ENCODE measurements around the gene TPK1. TPM values are rescaled to one million over a fixed set of nuclear protein-coding genes. Genes with fewer than 3 reads are reported as not detected.

TPK1 gene
- total RNA-seq, 1 donor from 2014 or later, result 2.2 TPM

GRCh38 chr7:144819566-144819965, 16.3 kb downstream of the TPK1 start:
- H3K4me1 Mint-ChIP-seq (ENCODE audit: low read depth), result peaks cover 2% of the 10 kb centered on the region

GRCh38 chr7:144818511-144818910, 17.3 kb downstream of the TPK1 start:
- H3K4me1 Mint-ChIP-seq (ENCODE audit: low read depth), result peaks cover 2% of the 10 kb centered on the region
- no peaks in the 10 kb centered on the region for H3K9me3 Mint-ChIP-seq (ENCODE audit: low read depth)
- DNase-seq (ENCODE audit: low spot score, unreplicated experiment), result no peak
- TF ChIP-seq, protein P1, sequence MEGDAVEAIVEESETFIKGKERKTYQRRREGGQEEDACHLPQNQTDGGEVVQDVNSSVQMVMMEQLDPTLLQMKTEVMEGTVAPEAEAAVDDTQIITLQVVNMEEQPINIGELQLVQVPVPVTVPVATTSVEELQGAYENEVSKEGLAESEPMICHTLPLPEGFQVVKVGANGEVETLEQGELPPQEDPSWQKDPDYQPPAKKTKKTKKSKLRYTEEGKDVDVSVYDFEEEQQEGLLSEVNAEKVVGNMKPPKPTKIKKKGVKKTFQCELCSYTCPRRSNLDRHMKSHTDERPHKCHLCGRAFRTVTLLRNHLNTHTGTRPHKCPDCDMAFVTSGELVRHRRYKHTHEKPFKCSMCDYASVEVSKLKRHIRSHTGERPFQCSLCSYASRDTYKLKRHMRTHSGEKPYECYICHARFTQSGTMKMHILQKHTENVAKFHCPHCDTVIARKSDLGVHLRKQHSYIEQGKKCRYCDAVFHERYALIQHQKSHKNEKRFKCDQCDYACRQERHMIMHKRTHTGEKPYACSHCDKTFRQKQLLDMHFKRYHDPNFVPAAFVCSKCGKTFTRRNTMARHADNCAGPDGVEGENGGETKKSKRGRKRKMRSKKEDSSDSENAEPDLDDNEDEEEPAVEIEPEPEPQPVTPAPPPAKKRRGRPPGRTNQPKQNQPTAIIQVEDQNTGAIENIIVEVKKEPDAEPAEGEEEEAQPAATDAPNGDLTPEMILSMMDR (IDR thresholded peaks at IDR 0.05; ENCODE audit: unreplicated experiment), result no peak
- H3K27me3 Mint-ChIP-seq, result no peaks in the 10 kb centered on the region
- no peaks in the 10 kb centered on the region for H3K36me3 Mint-ChIP-seq (ENCODE audit: insufficient read depth)
- H3K4me3 Mint-ChIP-seq (ENCODE audit: low read depth), result no peak overlapping the region
- H3K27ac Mint-ChIP-seq, result no peak overlapping the region

More at GRCh38 chr7:144819566-144819965, 16.3 kb downstream of the TPK1 start:
- H3K27me3 Mint-ChIP-seq, result no peaks in the 10 kb centered on the region
- no peak overlapping the region for H3K4me3 Mint-ChIP-seq (ENCODE audit: low read depth)
- TF ChIP-seq, protein P1 (IDR thresholded peaks at IDR 0.05; ENCODE audit: unreplicated experiment), result no peak
- no peaks in the 10 kb centered on the region for H3K36me3 Mint-ChIP-seq (ENCODE audit: insufficient read depth)
- no peaks in the 10 kb centered on the region for H3K9me3 Mint-ChIP-seq (ENCODE audit: low read depth)
- no peak for DNase-seq (ENCODE audit: low spot score, unreplicated experiment)
- no peak overlapping the region for H3K27ac Mint-ChIP-seq

DNA sequence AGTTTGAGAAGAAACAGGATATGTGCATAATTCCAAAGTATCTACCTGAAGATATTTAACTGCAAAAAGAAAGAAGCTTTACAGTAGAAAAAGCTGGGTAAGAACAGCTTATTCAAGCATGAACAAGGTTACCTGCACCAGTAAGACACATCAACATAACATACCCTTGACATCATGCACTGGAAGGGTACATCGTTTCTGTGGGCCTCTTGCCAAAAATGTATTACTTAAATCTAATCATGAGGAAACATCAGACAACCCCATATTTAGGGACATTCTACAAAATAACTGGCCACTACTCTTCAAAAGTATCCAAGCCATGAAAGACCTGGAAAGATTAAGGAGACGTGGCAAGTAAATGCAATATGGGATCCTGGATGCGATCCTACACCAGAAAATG, 18.9 kb downstream of the TPK1 start:
- no peaks in the 10 kb centered on the region for H3K27me3 Mint-ChIP-seq
- no peak overlapping the region for H3K27ac Mint-ChIP-seq
- no peak overlapping the region for H3K4me3 Mint-ChIP-seq (ENCODE audit: low read depth)
- no peaks in the 10 kb centered on the region for H3K9me3 Mint-ChIP-seq (ENCODE audit: low read depth)
- H3K4me1 Mint-ChIP-seq (ENCODE audit: low read depth), result peaks cover 1% of the 10 kb centered on the region
- no peak for DNase-seq (ENCODE audit: low spot score, unreplicated experiment)
- no peaks in the 10 kb centered on the region for H3K36me3 Mint-ChIP-seq (ENCODE audit: insufficient read depth)
- TF ChIP-seq, protein P1 (IDR thresholded peaks at IDR 0.05; ENCODE audit: unreplicated experiment), result no peak

GRCh38 chr7:144814299-144814698, 21.6 kb downstream of the TPK1 start:
- Mint-ChIP-seq H3K27ac (no peak overlapping the region), H3K4me3 (ENCODE audit: low read depth) (no peak overlapping the region), H3K9me3 (ENCODE audit: low read depth) (no peaks in the 10 kb centered on the region), H3K4me1 (ENCODE audit: low read depth) (peaks cover 3% of the 10 kb centered on the region), H3K27me3 (no peaks in the 10 kb centered on the region), H3K36me3 (ENCODE audit: insufficient read depth) (no peaks in the 10 kb centered on the region)
- TF ChIP-seq, protein P1 (IDR thresholded peaks at IDR 0.05; ENCODE audit: unreplicated experiment), result no peak
- DNase-seq (ENCODE audit: low spot score, unreplicated experiment), result no peak

- no peaks in the 10 kb centered on the region for H3K27me3 Mint-ChIP-seq
- no peak overlapping the region for H3K27ac Mint-ChIP-seq
- peaks cover 3% of the 10 kb centered on the region for H3K4me1 Mint-ChIP-seq (ENCODE audit: low read depth)
- H3K4me3 Mint-ChIP-seq (ENCODE audit: low read depth), result no peak overlapping the region
- DNase-seq (ENCODE audit: low spot score, unreplicated experiment), result no peak
- H3K9me3 Mint-ChIP-seq (ENCODE audit: low read depth), result no peaks in the 10 kb centered on the region
- TF ChIP-seq, protein P1 (IDR thresholded peaks at IDR 0.05; ENCODE audit: unreplicated experiment), result no peak
- H3K36me3 Mint-ChIP-seq (ENCODE audit: insufficient read depth), result no peaks in the 10 kb centered on the region
Observed at GRCh38 chr7:144812379-144813283, 23.2 kb downstream of the TPK1 start.
